OCI-LY7 (cell line): ENCODE results near the gene ENPP7.

Experiments
- CTCF ChIP-seq: fragments of 200-600 bp; sonication (generic); conservative IDR thresholded peaks from 2 replicates; pipeline ENCODE4 v1.5.1; 2014; ENCODE audit warnings: mild to moderate bottlenecking, antibody characterized with exemption, low read length, moderate library complexity, mixed read lengths
- EZH2phosphoT487 ChIP-seq: fragments of 200-600 bp; sonication (generic); IDR thresholded peaks from 2 replicates; pipeline ENCODE4 v1.6.1; 2018; ENCODE audit warnings: low read depth, borderline replicate concordance, mild to moderate bottlenecking, mixed run types, antibody characterized with exemption, low read length, moderate library complexity, mixed read lengths

- TF ChIP-seq CTCF = no peak
- no peak for TF ChIP-seq EZH2phosphoT487
These were observed 32.4 kb upstream of the ENPP7 start for GRCh38 chr17:79698146-79698846.
